OCI-LY1 (cell line): ENCODE measurements around the gene YIF1B.

ENCODE experiments used
- CTCF ChIP-seq: fragments of 200-600 bp; sonication (generic), shearing (Covaris generic); IDR thresholded peaks from 2 replicates; pipeline ENCODE4 v1.5.1; 2017; ENCODE audit warnings: mild to moderate bottlenecking, antibody characterized with exemption, low read length, moderate library complexity, mixed read lengths
- EZH2 ChIP-seq: fragments of 200-600 bp; sonication (generic), shearing (Covaris generic); IDR thresholded peaks from 2 replicates; pipeline ENCODE4 v1.8.0; 2017; ENCODE audit warnings: borderline replicate concordance, mixed run types, mild to moderate bottlenecking, antibody characterized with exemption, low read length, moderate library complexity, mixed read lengths

- TF ChIP-seq CTCF, result no peak
- no peak for TF ChIP-seq EZH2
Observed at GRCh38 chr19:38278751-38279150, 37.0 kb downstream of the YIF1B start.
